NCI-H748 (cell line): ENCODE results near the gene KCNIP4.

Experiments used
- DNase-seq: peaks from one replicate; lab custom pipeline; 2025; ENCODE audit not compliant: unreplicated experiment; lab: John Stamatoyannopoulos, UW

The KCNIP4 gene

DNA sequence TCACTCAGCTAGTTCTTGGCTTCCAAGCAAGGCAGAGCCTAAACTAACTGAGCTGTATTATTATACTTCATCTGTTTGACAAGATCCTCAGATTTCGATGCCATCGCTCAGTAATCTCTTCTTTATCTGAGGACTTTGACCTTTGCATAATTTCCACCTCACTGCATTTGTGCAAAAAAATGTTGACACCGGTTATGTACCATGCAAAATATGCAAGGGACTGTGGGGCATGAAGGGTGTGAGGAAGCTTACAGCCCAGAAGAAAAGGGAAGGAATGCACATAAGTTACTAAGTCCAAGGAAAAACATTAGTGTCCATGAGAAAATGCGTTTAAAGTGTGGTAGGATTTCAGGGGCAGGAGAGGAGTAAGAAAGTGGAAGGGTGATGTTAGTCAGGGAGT, 953.0 kb downstream of the KCNIP4 start:
- DNase-seq: no peak

DNA sequence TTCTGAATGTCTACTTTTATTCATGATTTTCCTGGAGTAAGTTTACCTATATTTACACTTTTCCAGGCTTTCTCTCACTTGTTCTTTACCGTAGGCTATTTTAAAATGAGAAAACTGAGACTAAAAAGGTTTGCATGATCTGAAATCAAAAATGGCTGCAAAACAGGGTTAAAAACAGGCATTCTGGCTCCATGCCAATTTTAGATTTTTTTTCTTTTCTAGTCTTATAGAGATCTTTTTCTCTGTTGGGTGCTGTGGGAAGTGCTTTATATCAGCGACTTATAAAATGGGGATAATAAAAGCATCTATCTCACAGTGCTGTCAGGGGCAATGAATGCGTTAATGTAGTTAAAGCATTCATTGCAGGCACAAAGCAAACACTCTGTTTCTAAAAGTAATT, 953.6 kb downstream of the KCNIP4 start:
- DNase-seq: no peak

DNA sequence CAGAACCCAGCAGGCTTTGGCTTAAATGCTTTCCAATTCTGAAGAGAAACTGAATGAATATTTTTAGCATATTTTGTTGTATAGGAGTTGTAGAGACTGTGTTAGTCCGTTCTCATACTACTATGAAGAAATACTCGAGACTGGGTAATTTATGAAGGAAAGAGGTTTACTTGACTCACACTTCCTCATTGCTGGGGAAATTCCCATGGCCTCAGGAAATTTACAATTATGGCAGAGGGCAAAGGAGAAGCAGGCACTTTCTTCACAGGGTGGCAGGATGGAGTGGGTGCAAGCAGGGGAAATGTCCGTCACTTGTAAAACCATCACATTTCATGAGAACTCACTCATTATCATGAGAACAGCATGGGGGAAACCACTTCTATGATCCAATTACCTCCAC, 956.6 kb downstream of the KCNIP4 start:
- no peak for DNase-seq

DNA sequence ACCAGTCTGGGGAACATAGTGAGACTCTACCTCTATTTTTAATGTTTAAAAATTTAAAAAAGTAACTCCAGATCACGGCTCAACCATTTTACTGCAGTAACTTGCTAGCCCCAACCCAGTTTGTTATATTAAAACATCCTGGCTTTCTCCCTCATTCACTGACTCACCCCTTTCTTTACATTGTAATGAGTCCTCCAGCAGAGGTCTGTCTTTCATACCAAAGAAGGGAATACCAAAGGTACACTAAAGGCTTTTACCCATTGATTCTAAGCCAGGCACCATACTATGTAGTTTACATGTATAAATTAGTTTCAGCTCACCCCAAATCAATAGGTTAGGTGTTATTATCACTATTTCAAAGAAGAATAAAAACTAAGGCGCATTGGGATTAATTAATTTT, 961.4 kb downstream of the KCNIP4 start:
- no peak for DNase-seq

DNA sequence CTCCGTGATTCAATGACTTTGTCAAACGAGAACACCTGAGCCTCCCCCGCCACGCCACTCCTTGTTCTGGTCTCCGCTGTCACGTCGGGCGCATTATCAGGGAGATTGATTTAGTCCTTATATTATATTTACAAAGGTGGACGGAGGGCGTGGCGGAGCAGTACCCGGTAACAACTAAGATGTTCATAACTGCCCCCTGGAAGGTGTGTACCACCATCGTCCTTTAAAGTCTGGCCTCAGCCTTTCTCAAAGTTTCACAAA, 964.1 kb downstream of the KCNIP4 start:
- peak; percentile 42 for DNase-seq

DNA sequence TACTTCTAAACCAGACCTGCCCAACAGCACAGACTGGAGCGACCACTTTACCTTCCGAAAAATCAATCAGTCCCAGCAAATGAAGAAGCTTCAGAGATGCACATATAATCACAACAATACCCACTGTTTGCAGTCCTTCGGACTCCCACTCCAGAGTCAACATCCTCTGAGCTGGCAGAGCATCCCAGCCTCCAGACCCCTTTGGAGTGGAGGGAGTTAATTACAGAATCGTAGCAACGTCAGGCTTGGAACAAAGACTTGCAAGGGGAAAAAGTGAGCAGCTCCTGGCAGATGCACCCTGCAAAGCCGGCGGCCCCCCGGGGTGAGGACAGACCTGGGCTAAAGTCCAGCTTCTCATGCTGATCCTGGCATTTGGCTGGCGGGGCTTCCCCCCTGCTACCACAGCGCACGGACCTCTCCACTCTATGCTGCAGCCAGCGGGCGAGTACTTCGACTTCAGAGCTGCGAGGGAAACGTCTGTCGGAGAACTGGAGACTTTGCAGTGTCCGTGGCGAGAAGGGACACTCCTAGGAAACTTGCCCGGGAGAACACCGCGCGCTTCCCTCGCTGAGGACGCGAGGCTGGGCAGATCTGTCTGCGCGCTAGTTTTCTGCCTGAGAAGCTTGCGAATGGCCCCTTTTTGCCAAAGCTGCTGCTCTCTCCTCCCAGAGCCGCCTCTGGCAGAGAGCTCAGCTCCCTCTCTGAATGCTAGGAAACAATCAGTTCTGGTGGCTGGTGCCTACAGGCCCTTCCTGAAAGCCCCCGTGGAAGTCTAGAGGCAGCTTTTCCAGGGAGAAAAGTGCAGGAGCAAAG, 964.6 kb downstream of the KCNIP4 start:
- DNase-seq: peak; percentile 58

DNA sequence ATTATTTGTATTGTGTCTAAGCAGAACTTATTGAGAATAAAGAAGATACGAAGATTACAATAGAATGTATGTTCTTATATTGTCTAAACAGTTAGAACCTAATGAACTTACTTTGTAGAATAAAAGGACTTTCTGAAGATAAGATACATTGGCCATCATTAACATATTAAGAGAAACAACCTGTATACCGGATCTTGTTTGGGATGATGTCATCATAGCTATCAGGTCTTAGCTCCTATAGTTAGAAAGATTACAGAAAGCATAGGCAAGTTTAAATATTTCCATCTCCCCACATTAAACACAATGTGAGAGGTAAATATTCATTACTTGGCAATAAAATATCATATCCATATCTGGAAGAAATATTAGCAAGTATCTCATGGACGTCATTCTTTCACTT, 966.0 kb downstream of the KCNIP4 start:
- DNase-seq: no peak

DNA sequence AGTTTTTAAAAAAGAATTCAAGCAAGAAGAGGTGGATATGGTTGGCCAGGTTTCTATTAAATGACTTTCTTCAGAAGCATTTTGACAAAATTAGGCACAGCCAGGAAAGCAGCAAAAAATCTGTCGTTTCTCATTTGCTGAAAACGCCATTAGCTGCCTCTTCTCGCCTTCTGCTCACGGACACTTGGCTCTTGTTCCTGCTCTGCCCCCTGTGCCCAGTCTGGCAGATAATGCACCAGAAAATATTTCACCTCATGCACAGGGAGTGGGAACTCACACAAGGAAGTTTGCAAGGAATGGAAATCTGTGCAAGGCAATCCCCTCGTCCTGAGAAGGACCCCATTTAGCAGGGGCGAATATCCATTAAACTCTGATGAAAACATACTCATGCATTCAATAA, 988.3 kb downstream of the KCNIP4 start:
- DNase-seq: no peak

DNA sequence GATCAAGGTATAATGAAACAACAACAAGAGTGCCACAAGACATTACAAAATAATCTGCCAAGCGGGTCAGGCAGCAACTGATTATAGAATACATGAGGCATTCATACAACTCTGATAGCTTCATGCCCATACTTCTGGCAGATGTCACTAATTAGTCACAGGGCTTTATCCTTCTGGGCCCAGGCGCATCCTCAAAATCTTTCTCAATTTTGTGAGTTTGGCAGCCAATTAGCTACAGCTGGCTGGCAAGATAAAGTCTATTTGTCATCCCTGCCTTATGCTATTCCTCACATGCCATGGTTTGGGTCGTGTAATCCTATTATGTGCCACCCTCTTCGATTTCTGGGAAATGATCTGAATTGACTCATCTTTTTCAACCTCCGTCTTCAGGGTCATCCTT, 994.0 kb downstream of the KCNIP4 start:
- DNase-seq: no peak

DNA sequence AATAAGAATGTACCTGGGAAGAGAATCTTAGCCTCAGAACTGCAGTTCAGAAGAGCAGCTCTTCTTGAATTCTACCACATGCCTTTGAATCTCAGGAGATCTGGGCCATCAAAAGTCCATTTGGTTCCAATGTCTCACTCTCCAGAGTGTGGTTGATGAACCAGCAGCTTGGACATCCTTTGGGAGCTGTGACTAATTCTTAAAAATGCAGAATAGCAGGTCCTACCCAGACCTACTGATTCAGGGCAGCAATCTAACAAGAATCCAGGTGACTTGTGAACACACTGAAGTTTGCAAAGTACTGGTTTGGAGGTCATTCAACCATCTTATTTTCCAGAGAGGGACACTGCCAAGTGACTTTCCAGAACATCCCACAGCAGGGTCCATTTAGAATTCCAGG, 1003.6 kb downstream of the KCNIP4 start:
- no peak for DNase-seq

DNA sequence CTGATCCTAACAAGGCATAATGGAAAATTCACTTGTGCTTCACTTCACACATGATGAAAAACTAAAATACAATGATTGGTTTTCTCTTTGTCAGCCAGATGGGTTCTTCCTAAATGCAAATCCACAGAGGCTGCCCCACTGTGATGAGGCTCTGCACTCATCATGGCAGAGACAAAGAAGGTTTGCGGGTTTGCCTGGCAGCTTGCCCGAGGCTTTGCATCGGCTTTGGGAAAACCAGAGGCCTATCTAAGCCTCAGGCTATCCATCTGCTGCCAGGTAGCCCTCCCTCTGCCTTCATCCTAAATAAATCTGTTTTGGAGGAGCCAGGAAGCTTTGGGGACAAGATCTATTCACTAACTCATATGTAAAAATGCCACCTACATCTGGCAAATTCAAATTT, 1004.1 kb downstream of the KCNIP4 start:
- no peak for DNase-seq

DNA sequence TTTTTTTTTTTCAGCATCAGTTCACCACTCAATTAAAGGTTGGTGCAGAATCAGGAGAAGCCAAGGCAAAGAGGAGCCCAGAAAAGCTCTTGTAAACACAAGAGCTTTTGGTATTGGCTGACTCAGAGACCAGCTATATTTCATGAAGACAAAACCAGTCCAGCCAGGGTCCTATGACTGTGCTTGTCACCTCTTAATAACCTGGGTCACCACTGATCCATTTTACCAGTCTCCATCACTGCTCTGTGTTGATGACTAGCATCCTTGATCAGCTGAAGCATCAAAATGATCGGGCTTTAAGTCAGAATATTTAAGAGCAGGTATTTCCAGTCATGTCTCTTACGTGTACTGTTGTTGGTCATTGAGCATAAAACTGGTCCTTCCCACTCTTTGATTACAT, 1010.4 kb downstream of the KCNIP4 start:
- no peak for DNase-seq

DNA sequence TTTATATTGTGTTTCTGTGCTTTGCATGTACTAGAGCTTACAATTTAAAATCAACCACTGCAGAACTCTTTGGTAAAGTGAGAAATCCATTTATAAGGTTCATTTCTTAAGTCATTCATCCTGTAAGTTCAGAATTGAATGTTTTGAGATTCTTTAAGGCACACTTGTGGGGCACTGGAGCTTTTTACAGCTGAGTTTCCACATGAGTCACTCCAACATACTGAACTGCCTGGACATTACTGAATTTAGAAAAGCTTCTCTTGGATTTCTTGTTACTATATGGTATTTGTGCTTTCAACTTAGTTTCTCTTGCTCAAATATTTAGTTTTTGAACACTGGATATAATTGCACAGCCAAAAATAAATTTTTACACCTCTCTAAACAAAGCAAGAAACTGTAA, 1022.0 kb downstream of the KCNIP4 start:
- DNase-seq: no peak

DNA sequence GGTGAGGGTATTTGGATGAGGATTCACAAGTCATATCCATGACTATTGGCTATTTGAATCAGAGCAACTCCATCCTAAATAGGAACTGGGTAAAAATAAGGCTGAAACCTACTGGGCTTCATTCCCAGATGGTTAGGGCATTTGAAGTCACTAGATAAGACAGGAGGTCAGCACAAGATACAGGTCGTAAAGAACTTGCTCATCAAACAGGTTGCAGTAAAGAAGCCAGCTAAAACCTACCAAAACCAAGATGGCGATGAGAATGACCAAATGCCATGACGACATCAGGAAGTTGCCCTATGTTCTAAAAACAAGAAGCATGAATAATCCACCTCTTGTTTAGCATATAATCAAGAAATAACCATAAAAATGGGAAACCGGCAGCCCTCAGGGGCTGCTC, 1023.4 kb downstream of the KCNIP4 start:
- no peak for DNase-seq

DNA sequence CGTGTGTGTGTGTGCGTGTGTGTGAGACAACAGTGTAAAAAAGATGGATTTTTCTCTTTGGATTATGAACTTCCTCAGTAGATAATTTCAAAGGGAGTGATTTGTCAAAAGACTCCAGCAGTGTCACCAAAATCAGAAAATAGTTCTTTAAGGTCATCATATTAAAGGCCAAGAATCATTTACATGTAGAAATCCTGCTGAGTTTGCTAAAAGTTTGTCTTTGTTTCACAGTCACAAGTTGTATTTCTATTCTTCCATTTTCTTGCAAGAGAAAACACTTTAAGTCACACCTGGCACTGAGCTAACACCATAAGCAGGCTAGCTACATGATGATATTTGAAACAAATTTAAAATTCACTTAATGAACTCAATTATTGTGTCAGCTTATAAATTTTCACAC, 1025.6 kb downstream of the KCNIP4 start:
- DNase-seq: no peak

DNA sequence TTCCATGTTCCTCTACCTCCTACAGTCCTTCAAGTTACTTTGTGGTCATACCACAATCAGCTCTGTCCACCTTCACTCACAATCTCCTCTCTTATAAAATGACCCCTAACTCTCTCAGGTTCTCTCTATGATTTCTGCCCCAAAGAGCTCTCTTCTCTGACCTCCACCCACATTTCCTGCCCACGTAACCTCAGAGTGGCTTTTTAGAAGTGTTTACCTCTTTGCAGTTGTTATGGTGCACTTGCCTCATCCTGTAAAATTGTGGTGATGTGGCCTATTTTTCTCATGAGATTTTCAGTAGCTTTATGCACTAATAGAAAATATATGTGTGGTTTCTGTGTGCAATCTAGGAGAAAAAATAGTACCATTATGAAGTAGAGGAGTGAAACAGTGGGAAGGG, 1032.5 kb downstream of the KCNIP4 start:
- DNase-seq: no peak

DNA sequence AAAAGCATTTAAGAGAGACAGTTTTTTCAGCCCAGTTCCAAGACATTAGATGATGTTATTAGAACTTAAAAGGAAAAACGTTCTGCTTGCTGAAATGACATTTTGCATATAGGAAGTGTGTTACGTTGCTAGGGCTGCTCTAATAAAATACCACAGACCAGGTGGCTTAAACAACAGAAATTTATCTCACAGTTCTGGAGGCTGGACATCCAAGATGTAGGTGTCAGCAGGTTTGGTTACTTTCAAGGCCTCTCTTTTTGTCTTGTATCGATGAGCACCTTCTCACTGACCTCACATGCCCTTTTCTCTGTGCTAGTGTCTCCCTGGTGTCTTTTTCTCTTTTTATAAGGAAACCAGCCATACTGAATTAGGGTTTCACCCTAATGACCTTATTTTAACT, 1043.6 kb downstream of the KCNIP4 start:
- no peak for DNase-seq

DNA sequence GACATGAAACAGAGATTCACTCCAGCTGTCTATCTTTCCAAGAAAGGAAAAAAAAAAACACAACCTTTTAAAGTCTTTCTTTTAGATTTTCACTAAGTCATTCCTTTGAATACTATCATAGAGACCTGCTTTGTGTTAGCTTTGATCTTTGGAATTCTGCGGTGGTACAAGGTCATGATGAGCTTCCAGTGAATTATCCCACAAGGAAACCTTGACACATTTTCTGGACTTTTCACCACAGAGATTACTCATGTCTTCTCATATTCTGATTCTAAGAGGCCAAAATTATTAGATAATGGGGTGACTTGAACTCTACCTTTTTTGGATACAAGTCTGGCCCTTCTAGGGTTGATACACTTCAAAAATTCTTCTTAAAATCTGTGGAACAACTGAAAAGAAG, 1046.7 kb downstream of the KCNIP4 start:
- no peak for DNase-seq

DNA sequence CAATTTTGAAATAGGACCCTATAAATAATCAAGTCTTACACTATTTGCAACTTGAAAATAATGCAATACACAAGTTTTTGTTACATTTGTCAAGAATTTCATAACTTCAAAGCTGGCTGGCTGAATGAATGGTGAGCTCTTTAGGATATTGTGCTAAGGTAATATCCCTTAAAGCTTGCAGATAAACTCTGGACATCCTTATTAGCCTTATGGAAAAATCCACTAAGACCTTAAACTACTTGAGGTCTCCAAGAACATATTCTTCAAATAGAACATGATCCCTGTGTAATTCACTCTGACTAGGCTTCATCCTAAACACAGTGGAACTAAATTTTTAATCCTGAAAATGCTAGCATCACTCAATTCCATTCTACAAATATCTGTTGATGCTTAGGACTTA, 1049.0 kb downstream of the KCNIP4 start:
- no peak for DNase-seq

DNA sequence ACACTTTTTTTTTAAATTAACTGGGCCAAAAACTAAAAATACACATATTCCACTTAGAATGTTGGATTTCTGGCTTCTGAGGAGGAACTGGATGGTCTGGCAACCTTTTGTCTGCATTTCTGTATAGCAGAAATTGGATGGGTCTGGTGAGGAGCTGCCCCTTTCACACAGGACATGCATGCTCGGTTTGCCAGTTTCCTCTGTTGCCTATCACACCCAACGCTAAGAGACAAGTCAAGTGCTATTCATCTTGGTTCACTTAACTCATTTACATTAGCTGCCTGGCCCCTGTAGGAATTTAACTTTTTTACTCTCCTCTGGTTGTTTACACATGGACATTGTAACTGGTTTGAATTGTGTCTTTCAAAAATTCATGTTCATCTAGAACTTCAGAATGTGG, 1052.6 kb downstream of the KCNIP4 start:
- no peak for DNase-seq

DNA sequence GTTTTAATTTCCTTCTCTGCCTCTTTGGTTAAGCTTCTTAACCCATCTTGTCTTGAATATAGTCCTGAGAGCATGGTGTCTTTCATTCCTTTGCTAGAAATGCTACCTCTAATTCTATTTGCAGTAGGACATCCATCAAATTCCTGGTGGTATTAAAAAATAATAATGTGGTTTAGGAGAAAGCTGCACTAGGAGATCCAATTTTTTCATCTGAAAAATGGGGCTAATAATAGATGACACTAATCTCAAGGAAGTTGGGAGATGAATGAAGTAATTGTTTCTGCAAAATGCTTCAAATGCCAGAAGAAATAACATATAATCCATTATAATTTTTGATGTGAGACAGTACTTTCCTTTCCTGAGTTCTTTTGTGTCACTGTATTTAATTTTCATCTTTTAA, 1053.4 kb downstream of the KCNIP4 start:
- DNase-seq: no peak

DNA sequence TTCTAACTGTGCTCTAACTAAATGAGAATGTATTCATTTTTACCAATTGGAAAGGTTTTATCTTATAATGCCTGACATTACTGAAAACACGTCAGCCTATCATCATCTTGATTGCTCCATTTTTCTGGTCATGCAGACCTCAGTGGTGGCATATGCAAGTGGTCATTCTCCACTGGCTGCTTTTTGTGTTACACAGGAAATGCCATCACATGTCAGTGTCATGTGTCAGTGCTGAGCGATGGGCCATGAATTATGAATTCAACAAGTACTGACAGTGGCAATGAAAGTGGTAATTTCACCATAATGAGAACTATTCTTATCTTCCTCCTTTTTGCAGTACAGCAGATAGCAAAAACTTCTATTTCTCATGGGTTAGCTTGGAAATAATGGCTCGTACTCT, 1057.8 kb downstream of the KCNIP4 start:
- DNase-seq: no peak

DNA sequence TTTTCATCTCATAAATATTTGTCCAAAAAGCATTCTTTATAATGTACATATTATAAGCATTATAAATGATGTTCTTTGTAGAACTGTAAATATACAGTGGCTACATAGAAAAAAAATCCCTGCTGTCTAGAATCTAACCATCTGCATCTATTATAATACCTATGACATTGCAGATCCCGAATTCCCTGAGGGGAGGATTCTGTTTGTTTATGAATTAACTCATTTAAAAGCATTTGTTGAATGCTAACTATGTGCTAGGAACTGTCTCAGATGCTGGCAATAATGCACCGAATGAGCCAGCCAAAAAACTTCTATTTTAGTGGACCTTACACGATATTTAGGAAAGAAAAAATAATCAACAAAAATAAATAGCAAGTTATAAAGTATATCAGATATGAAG, 1058.7 kb downstream of the KCNIP4 start:
- no peak for DNase-seq

DNA sequence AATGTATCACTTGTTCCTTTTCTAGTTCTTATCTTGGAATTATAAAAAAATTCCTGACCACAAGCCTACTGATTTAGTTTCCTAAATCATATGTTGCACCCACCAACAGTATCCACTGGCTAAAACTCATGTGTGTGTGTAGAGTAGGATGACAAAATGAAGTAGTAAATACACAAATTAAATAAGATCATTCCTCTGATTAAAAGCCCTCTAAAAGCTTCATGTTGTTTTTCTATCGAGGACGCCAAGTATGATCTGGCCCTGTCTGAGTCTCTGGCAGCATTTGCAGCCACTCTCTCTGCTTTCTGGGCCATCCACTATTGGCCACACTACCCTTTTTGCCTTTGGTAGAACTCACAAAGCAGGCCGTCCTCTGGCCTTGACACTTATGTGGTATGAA, 1064.9 kb downstream of the KCNIP4 start:
- no peak for DNase-seq
